ENCODE measurements around the gene TRIO. TPM values are rescaled to one million over a fixed set of nuclear protein-coding genes. Genes with fewer than 3 reads are reported as not detected.

The TRIO gene
- total RNA-seq, 2 experiments from 2014 or later, result 3.5 to 6.6 TPM

DNA sequence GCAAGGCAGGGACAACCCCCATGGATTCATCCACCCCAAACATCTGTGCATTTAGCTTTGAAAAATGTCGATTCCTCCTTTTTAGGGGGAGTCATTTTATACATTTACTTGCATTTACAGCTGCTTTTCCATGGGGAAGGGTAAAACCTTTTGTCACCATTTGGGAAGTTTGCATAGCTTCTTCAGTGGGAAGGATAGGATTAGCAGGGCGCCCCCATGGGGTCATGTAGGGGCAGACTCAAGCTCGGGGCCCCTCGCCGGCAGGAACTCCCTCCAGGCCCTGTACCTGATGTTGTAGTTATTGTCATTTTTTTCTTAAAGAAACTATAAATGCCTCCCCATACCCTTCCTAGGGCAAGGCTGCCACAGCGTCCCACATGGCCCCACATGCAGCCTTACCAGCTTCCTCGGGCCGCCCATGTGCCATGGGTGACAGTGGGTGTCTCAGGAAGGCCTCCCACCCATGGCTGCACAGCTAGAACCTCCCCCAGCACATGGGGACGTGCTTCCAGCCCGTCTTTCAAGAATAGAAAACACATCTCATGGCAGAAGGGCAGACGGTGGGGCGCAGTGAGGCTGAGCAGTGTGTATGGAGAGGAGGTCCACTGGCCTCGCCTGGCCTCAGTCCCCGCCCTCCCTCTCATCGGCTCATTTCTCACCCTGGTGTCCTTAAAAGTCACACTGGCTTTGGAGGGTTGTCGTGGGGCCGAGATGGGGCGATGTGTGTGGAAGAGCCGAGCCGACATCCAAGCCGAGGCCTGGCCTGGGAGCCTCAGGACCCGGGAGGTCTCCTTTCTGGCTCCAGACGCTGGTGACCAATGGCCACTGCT lies 362.4 kb downstream of the TRIO start:
- no peak for DNase-seq
- Mint-ChIP-seq H3K36me3 (ENCODE audit: low read depth) (no peaks in the 10 kb centered on the region), H3K27ac (no peak overlapping the region), H3K27me3 (ENCODE audit: low read depth) (no peaks in the 10 kb centered on the region), H3K4me1 (ENCODE audit: low read depth) (no peaks in the 10 kb centered on the region), H3K9me3 (ENCODE audit: insufficient read depth) (no peaks in the 10 kb centered on the region), H3K4me3 (no peak overlapping the region)
- no peak for ATAC-seq
- CTCF ChIA-PET, result interaction anchor here (0.8 to 2.0 kb wide), 4 partner anchors 46 to 143 kb away, joined by 3 to 6 read pairs (median 3); no protein-coding TSS in a partner anchor
- POLR2A ChIA-PET, result interaction anchor here (1.3 kb wide), 1 partner anchor 91 kb away, joined by 4 read pairs; no protein-coding TSS in a partner anchor

DNA sequence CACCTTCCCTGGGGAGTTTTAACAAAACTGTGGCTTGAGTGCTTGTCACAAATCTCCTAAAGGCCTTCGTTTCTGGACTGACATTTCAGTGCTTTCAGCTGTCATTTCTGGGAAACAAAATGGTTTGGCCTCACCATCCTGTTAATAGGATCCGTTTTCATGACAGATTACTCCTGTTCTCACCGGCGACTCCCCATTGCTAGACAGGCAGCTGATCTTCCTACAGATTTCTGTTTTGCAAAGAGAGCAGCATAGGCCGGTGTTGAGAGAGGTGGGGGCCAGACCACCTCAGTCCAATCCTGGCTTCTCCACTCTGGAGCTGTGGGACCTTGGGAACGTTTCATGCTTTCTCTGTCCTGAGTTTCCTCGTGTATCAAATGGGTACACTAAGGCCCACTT lies 363.0 kb downstream of the TRIO start:
- Mint-ChIP-seq H3K27ac (no peak overlapping the region), H3K36me3 (ENCODE audit: low read depth) (no peaks in the 10 kb centered on the region), H3K4me1 (ENCODE audit: low read depth) (no peaks in the 10 kb centered on the region), H3K27me3 (ENCODE audit: low read depth) (no peaks in the 10 kb centered on the region), H3K4me3 (no peak overlapping the region), H3K9me3 (ENCODE audit: insufficient read depth) (no peaks in the 10 kb centered on the region)
- POLR2A ChIA-PET, result no interaction called here
- DNase-seq (no peak), ATAC-seq (no peak)
- CTCF ChIA-PET, result interaction anchor here (1.0 to 2.0 kb wide), 2 partner anchors 76 to 143 kb away, joined by 3 to 6 read pairs; no protein-coding TSS in a partner anchor

DNA sequence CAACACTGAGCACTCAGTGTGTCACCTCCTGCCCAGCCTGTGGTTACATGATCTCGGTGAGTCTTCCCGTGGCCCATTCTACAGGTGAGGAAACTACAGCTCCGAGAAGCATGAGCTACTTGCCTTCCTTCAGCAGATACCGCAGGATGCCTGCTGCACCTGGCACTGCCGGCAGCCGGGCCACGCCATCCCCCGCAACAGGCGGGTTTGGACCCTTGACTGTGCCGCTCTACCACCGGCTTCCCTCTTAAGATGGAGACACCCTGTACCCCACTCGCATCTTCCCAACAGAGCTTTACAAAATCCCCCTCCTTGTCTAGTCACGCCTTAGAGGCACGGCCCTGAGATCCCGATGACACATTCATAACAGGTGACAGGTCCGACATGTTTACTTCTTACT lies 363.5 kb downstream of the TRIO start:
- DNase-seq (no peak), ATAC-seq (no peak)
- H3K4me3 Mint-ChIP-seq, result no peak overlapping the region
- no peaks in the 10 kb centered on the region for H3K36me3 Mint-ChIP-seq (ENCODE audit: low read depth)
- ChIA-PET POLR2A (no interaction called here), CTCF (interaction anchor here (2.0 kb wide), 1 partner anchor 142 kb away, joined by 6 read pairs; no protein-coding TSS in a partner anchor)
- no peaks in the 10 kb centered on the region for H3K4me1 Mint-ChIP-seq (ENCODE audit: low read depth)
- H3K27me3 Mint-ChIP-seq (ENCODE audit: low read depth), result no peaks in the 10 kb centered on the region
- H3K9me3 Mint-ChIP-seq (ENCODE audit: insufficient read depth), result no peaks in the 10 kb centered on the region
- no peak overlapping the region for H3K27ac Mint-ChIP-seq

GRCh38 chr5:14507156-14507941 lies 364.2 kb downstream of the TRIO start:
- ChIA-PET CTCF (no interaction called here), POLR2A (no interaction called here)
- H3K9me3 Mint-ChIP-seq (ENCODE audit: insufficient read depth), result no peaks in the 10 kb centered on the region
- ATAC-seq (no peak), DNase-seq (no peak)
- H3K4me1 Mint-ChIP-seq (ENCODE audit: low read depth), result no peaks in the 10 kb centered on the region
- no peaks in the 10 kb centered on the region for H3K36me3 Mint-ChIP-seq (ENCODE audit: low read depth)
- H3K27me3 Mint-ChIP-seq (ENCODE audit: low read depth), result no peaks in the 10 kb centered on the region
- H3K27ac Mint-ChIP-seq, result no peak overlapping the region
- H3K4me3 Mint-ChIP-seq, result no peak overlapping the region

GRCh38 chr5:14508046-14508445 lies 364.9 kb downstream of the TRIO start:
- ChIA-PET POLR2A (no interaction called here), CTCF (no interaction called here)
- H3K9me3 Mint-ChIP-seq (ENCODE audit: insufficient read depth), result no peaks in the 10 kb centered on the region
- no peaks in the 10 kb centered on the region for H3K27me3 Mint-ChIP-seq (ENCODE audit: low read depth)
- no peak overlapping the region for H3K4me3 Mint-ChIP-seq
- ATAC-seq (no peak), DNase-seq (no peak)
- H3K4me1 Mint-ChIP-seq (ENCODE audit: low read depth), result no peaks in the 10 kb centered on the region
- H3K27ac Mint-ChIP-seq, result no peak overlapping the region
- H3K36me3 Mint-ChIP-seq (ENCODE audit: low read depth), result no peaks in the 10 kb centered on the region

DNA sequence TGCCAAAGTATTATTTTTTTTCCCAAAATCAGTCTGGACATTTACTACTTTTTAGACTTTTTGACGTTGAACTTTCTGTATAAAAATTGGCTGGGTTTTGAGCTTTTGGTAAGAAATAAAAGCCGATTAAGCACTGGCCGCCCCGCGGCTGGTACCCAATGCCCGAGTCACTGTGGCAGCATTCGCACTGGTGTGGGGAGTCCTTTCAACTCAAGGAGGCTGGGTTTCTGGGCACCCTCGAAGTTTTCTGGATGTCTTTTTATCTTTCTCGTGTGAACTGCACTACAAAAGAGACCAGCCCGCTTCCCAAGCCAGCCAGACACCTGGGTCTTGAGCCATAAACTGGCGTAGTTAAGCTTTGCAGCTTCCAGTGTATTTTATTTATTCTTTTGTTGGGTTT lies 366.4 kb downstream of the TRIO start:
- ATAC-seq, result no peak
- CTCF ChIA-PET, result interaction anchor here (0.8 kb wide), 1 partner anchor 110 kb away, joined by 3 read pairs; no protein-coding TSS in a partner anchor
- no peaks in the 10 kb centered on the region for H3K36me3 Mint-ChIP-seq (ENCODE audit: low read depth)

DNA sequence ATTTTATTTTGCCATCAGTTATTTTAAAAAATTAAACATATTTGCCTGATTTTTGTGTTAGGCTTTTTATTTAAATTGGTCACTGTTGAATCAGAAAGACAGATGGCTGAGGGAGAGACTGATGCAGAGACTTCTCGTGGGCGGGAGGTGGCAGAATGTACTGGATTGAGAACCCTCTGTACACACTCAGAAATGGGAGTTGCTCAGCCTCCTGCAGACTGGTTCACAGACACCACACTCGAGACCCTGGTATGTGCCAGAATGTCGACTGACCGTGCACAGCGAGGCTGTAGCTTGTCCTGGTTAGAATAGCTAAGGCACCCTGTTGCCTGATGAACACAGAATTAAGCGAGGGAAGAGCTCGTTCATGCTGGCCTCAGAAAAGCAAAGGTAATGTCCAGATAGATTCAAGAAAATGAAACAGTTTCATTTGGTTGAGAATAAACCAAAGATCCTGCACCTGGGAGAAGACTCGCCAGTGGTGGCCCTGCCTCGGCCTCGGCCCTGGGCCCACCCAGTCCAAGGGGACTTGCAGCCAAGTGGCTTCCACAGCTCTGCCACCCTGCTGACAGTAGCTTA lies 367.1 kb downstream of the TRIO start:
- Mint-ChIP-seq H3K4me1 (ENCODE audit: low read depth) (no peaks in the 10 kb centered on the region), H3K9me3 (ENCODE audit: insufficient read depth) (no peaks in the 10 kb centered on the region), H3K27me3 (ENCODE audit: low read depth) (no peaks in the 10 kb centered on the region), H3K36me3 (ENCODE audit: low read depth) (no peaks in the 10 kb centered on the region), H3K27ac (no peak overlapping the region), H3K4me3 (no peak overlapping the region)
- DNase-seq (no peak), ATAC-seq (no peak)
- ChIA-PET POLR2A (no interaction called here), CTCF (no interaction called here)

More for the DNA sequence above, 366.4 kb downstream of the TRIO start:
- POLR2A ChIA-PET, result interaction anchor here (0.6 kb wide), 1 partner anchor 104 kb away, joined by 6 read pairs; no protein-coding TSS in a partner anchor
- H3K4me3 Mint-ChIP-seq, result no peak overlapping the region
- H3K27ac Mint-ChIP-seq, result no peak overlapping the region
- DNase-seq, result no peak
- H3K4me1 Mint-ChIP-seq (ENCODE audit: low read depth), result no peaks in the 10 kb centered on the region
- H3K27me3 Mint-ChIP-seq (ENCODE audit: low read depth), result no peaks in the 10 kb centered on the region
- no peaks in the 10 kb centered on the region for H3K9me3 Mint-ChIP-seq (ENCODE audit: insufficient read depth)

DNA sequence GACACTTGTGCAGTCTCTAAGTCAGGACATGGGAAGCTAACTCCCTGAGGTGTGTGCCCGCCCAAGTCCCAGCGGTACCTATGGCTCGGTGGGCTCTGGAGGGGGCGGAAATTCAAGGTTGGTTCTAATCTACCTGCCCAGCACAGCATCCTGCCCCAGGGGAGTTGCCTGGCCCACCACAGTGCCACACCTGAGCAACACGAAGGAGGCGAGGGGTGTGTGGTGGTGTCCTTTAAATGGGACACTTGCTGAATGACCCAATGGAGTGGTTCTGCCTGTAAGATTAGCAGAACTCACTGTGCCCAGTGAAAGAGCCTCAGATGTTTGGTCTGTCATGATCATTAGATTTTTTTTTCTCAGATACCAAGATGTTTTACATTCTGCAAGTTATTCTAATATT lies 367.7 kb downstream of the TRIO start:
- CTCF ChIA-PET, result no interaction called here

GRCh38 chr5:14512574-14512973 lies 369.4 kb downstream of the TRIO start:
- H3K9me3 Mint-ChIP-seq (ENCODE audit: insufficient read depth), result peaks cover 5% of the 10 kb centered on the region
- H3K27me3 Mint-ChIP-seq (ENCODE audit: low read depth), result no peaks in the 10 kb centered on the region
- no peaks in the 10 kb centered on the region for H3K4me1 Mint-ChIP-seq (ENCODE audit: low read depth)
- CTCF ChIA-PET, result no interaction called here
- H3K36me3 Mint-ChIP-seq (ENCODE audit: low read depth), result no peaks in the 10 kb centered on the region
- no peak overlapping the region for H3K27ac Mint-ChIP-seq
- no peak overlapping the region for H3K4me3 Mint-ChIP-seq
- POLR2A ChIA-PET, result no interaction called here
- DNase-seq, result no peak
- no peak for ATAC-seq

More for the DNA sequence above, 367.7 kb downstream of the TRIO start:
- no peak overlapping the region for H3K27ac Mint-ChIP-seq
- H3K4me1 Mint-ChIP-seq (ENCODE audit: low read depth), result no peaks in the 10 kb centered on the region
- H3K9me3 Mint-ChIP-seq (ENCODE audit: insufficient read depth), result peaks cover 3% of the 10 kb centered on the region
- DNase-seq (no peak), ATAC-seq (no peak)
- POLR2A ChIA-PET, result no interaction called here
- no peaks in the 10 kb centered on the region for H3K36me3 Mint-ChIP-seq (ENCODE audit: low read depth)
- H3K4me3 Mint-ChIP-seq, result no peak overlapping the region
- no peaks in the 10 kb centered on the region for H3K27me3 Mint-ChIP-seq (ENCODE audit: low read depth)

DNA sequence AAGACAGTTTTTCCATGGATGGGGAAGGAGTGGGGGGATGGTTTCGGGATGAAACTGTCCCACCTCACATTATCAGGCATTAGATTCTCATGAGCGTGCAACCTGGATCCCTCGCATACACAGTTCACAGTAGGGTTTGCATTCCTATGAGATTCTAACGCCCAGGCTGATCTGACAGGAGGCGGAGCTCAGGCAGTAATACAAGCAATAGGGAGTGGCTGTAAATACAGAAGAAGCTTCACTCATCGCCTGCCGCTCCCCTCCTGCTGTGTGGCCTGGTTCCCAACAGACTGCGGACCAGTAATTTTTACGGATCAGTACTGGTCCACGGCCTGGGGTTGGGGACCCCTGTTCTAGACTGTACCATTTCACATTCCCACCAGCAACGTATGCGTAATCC lies 370.1 kb downstream of the TRIO start:
- H3K27me3 Mint-ChIP-seq (ENCODE audit: low read depth), result no peaks in the 10 kb centered on the region
- POLR2A ChIA-PET, result no interaction called here
- peaks cover 5% of the 10 kb centered on the region for H3K9me3 Mint-ChIP-seq (ENCODE audit: insufficient read depth)
- DNase-seq (no peak), ATAC-seq (no peak)
- CTCF ChIA-PET, result no interaction called here
- no peak overlapping the region for H3K27ac Mint-ChIP-seq
- no peaks in the 10 kb centered on the region for H3K36me3 Mint-ChIP-seq (ENCODE audit: low read depth)
- no peak overlapping the region for H3K4me3 Mint-ChIP-seq
- no peaks in the 10 kb centered on the region for H3K4me1 Mint-ChIP-seq (ENCODE audit: low read depth)

- POLR2A ChIA-PET, result no interaction called here
- no peaks in the 10 kb centered on the region for H3K36me3 Mint-ChIP-seq (ENCODE audit: low read depth)
- no peaks in the 10 kb centered on the region for H3K4me1 Mint-ChIP-seq (ENCODE audit: low read depth)
- CTCF ChIA-PET, result no interaction called here
- no peak overlapping the region for H3K4me3 Mint-ChIP-seq
- peaks cover 5% of the 10 kb centered on the region for H3K9me3 Mint-ChIP-seq (ENCODE audit: insufficient read depth)
- DNase-seq (no peak), ATAC-seq (no peak)
- H3K27ac Mint-ChIP-seq, result no peak overlapping the region
- H3K27me3 Mint-ChIP-seq (ENCODE audit: low read depth), result peaks cover 4% of the 10 kb centered on the region
Observed at GRCh38 chr5:14516901-14517300, 373.8 kb downstream of the TRIO start.

DNA sequence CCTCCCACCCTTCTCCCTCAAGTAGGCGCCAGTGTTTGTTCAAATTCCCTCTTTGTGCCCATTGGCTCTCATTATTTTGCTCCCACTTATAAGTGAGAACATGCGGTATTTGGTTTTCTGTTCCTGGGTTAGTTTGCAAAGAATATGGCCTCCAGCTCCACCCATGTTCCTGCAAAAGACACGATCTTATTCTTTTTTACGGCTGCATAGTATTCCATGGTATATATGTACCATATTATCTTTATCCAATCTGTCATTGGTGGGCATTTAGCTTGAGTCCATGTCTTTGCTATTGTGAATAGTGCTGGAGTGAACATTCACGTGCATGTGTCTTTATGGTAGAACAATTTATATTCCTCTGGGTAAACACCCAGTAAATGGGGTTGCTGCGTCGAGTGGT lies 375.5 kb downstream of the TRIO start:
- Mint-ChIP-seq H3K36me3 (ENCODE audit: low read depth) (no peaks in the 10 kb centered on the region), H3K4me3 (no peak overlapping the region), H3K4me1 (ENCODE audit: low read depth) (no peaks in the 10 kb centered on the region), H3K9me3 (ENCODE audit: insufficient read depth) (peaks cover 5% of the 10 kb centered on the region), H3K27ac (no peak overlapping the region), H3K27me3 (ENCODE audit: low read depth) (peaks cover 4% of the 10 kb centered on the region)
- ChIA-PET CTCF (no interaction called here), POLR2A (no interaction called here)
- ATAC-seq (no peak), DNase-seq (no peak)
